ENCODE results near the gene POLR2J2.
A peak's percentile ranks its signal among the peaks of the same experiment; 100 is the strongest.
"Not testable (repeated sequence)": the region's sequence is repeated elsewhere in the genome, so short reads cannot be mapped to it uniquely, and the experiment has no call there.

POLR2J2 gene

GRCh38 chr7:102671166-102671955 lies at the start of gene POLR2J2:
POLR2J2 (minus strand) TSS chr7:102671663; CDS start chr7:102671601, 62 bp downstream.
- peak; percentile 13 for DNase-seq (ENCODE audit: low read depth)

DNA sequence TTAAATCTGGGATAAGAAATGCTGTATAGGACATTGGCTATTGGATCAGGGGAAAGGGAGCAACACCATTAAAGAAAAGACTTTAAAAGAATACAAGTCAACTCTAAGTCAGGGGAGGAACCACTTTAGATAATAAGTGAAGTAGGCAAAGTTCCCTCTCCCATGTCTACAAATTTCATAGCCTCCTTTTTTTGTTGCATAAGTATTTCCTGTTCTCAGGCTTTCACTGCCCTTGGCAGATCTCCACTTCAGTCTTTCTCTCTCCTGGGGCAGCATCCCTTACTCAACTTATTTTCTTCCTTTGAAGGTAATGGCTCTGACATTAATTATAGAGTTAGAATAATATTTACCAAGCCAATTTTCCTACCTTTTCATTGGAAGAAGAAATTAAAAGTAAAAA lies 47.0 kb upstream of the POLR2J2 start:
- DNase-seq (ENCODE audit: low read depth), result peak; percentile 9

DNA sequence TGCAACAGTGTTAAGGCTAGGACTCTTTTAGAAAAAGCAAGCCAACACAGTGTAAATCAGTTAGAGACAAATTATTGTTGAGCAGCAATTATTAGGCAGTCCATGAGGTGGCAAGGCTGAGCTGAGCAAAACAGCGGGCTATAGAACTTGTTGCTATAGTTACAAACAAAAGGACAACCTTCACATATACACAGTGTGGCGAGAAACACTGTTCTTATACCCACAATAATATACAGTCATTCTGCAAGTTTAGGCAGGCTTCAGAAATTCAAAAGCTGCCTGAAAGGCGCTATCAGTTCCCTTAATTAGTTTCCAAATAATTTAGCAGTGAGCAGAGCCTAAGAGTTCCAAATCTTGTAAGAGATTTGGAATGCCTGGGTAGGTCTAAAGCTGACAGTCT lies 44.3 kb upstream of the POLR2J2 start:
- not testable (repeated sequence) for DNase-seq (ENCODE audit: low read depth)

- DNase-seq (ENCODE audit: low read depth), result not testable (repeated sequence)
These were observed 43.5 kb upstream of the POLR2J2 start for GRCh38 chr7:102714774-102715522.

DNA sequence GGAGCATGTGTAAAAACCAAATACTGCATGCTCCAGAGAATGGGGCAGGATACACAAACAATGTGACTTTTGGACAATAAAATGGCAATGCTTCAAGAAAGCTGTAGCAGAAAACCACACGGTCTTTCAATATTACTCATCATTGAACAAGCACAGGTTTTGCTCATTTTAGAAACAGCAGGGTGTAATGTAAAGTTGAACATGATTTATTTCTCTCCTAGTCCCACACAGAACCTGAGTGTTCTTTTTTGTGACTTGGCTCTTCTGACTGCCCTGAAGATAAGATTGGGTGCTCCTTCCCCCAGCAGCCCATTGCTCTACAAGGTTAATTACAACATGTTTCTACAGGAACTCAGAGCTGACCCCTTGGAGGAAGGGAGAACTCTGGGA lies 42.2 kb upstream of the POLR2J2 start:
- DNase-seq (ENCODE audit: low read depth), result not testable (repeated sequence)

GRCh38 chr7:102713011-102713690 lies 41.7 kb upstream of the POLR2J2 start:
- DNase-seq (ENCODE audit: low read depth), result not testable (repeated sequence)

GRCh38 chr7:102698962-102699750 lies 27.7 kb upstream of the POLR2J2 start:
- DNase-seq (ENCODE audit: low read depth), result not testable (repeated sequence)

DNA sequence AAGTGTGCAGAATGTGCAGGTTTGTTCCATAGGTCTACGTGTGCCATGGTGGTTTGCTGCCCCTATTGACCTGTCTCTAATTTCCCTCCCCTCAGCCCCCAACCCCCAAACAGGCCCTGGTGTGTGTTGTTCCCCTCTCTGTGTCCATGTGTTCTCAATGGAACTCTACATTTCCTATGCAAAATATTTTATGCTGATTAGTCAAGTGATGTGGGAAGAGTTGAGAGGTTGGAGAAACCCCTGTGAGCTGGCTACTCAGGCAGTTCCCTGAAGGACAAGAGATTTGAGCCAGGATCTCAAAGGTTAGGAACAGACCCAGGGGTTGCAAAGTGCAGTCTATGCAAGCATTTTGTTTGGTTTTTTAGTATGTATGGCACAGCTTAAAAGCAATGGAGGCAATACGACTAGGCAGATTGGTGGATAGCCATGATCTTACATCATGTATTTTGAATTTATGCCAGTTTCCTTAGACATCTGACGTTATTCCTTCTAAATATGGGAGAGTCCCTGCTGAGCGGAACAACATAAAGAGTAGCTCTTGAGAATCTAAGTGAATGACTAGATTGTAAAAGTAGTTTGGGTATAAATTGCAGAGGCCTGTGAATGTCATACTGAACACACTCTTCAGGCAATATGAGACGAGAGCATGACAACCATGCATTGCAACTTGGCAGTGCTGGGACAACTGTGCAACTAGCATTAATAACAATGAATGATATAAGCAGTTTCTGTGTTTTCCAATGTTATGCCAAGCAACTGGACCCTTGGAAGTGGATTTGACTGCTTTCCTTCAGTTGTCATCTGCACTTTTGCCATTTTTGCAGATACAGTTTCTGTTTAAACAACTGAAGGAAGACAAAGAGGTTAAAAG lies 26.4 kb upstream of the POLR2J2 start:
- not testable (repeated sequence) for DNase-seq (ENCODE audit: low read depth)

- not testable (repeated sequence) for DNase-seq (ENCODE audit: low read depth)
These were observed 24.5 kb upstream of the POLR2J2 start for GRCh38 chr7:102696009-102696408.

DNA sequence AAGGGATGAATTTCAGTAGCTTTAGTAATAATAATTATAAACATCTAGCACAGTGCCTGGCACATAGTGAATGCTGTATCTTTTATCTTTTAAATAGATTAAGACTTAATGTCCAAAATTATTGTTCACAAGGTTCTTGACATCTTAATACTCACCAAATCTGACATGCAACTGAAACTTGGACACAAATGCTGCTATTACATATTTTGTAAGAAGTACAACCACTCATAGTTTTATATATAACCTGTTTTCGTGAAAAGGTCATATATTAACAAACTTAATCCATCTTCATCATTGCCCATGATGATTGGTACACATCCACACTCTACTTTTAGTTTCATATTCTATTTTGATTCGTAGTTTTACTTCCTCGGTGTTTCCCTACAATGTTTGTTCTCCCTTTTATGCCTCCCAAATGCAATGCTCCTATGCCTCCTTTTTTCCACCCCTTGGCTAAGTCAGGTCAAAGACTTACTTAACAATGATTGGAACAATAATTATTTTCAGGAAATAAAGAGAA lies 23.6 kb upstream of the POLR2J2 start:
- DNase-seq (ENCODE audit: low read depth), result not testable (repeated sequence)

- not testable (repeated sequence) for DNase-seq (ENCODE audit: low read depth)
These were observed 22.5 kb upstream of the POLR2J2 start for GRCh38 chr7:102694008-102694407.

- DNase-seq (ENCODE audit: low read depth), result not testable (repeated sequence)
These were observed 19.1 kb upstream of the POLR2J2 start for GRCh38 chr7:102690602-102691001.

DNA sequence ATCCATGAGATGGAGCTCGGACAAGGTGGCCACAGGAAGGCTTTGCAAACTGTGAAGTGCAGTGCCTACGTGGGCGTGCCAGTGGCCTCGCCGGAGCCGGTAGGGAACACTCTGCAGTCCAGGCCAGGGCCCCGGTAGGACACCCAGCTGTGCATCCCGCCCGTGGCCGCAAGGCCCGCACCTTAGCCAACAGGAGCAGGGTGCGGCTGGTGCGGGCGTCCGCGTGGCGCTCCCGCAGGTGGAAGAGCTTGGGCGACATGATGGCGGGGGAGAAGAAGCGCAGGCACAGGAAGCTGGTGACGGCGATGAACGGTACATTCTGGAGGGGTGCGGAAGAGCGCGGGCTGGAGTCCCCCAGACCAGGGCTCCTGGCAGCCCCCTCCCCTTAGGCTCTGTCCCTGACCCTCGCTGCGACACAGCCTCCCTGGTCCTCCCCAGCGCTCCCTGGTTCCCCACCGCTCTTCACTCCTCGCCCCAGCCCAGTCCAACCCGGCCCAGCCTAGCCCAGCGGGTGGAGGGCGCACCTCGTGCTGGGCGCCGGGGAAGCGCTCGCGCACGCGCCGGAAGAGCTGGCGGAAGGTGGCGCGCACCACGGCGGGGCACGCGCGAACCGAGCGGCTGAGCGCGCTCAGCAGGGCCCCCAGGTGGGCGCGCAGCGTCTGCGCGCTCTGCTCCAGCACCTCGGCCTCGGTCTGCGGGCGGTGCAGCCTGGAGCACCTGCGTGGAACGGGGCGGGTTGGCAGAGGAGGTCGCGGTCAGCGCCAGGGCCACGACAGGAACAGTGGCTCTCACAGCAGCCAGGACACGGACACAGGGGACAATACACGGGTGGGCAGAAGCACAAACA lies 18.2 kb upstream of the POLR2J2 start:
- DNase-seq (ENCODE audit: low read depth), result not testable (repeated sequence)

DNA sequence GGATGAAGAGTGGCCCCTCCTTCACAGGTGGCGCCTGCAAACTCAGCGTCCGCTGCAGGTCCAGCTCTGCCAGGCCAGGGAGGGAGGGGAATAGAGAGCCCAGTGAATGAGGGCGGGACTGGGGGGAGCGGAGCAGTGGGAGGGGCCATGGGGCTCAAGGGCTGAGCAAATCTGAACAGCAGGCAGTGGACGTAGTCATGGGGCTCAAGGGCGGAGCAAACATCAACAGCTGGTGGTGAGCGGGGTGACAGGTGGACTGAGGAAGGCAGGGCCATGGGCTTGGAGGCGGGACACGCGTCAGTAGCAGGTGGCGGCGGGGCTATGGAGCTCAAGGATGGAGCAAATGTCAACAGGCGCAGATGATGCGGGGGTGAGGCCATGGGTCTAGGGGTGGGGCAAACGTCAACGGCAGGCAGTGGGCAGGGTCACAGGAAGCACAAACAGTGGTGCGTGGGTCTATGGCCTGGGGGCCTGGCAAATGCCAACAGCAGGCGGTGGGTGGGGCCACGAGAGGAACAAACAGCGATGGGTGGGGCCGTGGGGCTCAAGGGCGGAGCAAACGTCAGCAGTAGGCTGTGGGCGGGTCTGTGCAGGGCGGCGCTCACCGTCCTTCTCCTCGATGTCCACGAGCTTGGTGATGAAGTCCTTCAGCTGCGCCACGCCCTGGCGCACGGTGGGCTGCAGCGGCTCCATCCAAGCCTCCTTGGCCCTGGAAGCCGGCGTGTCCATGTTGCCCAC lies 17.0 kb upstream of the POLR2J2 start:
- DNase-seq (ENCODE audit: low read depth), result not testable (repeated sequence)

GRCh38 chr7:102682560-102682959 lies 11.1 kb upstream of the POLR2J2 start:
- not testable (repeated sequence) for DNase-seq (ENCODE audit: low read depth)

GRCh38 chr7:102680780-102681179 lies 9.3 kb upstream of the POLR2J2 start:
- not testable (repeated sequence) for DNase-seq (ENCODE audit: low read depth)

- DNase-seq (ENCODE audit: low read depth), result not testable (repeated sequence)
These were observed 4.1 kb upstream of the POLR2J2 start for GRCh38 chr7:102675545-102675944.

DNA sequence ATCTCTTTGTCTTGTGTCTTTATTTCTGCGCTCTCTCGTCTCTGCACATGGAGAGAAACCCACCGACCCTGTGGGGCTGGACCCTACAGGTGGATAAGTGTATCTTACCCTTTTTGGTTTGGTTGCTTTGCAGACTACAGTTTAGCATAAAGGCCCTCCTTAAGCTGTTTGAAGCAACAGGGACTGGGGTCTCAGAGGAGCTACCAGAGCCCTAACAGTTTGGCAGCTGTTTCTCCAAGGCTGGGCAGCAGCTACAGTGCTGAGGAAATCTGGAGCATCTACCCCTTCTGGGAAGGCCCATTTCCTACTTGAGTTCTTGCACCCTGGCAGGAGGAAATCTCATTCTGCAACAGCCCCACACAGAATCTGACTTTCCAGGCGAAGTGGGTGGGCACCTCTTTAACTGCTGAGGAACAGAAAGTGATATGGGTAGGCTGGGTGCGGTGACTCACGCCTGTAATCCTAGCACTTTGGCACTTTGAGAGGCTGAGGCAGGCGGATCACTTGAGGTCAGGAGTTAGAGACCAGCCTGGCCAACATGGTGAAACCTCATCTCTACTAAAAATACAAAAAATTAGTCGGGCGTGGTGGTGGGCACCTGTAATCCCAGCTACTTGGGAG lies 2.1 kb upstream of the POLR2J2 start:
- not testable (repeated sequence) for DNase-seq (ENCODE audit: low read depth)
